CD4-positive, alpha-beta T cell (primary cell): ENCODE results near the gene CROCC. TPM values are rescaled to one million over a fixed set of nuclear protein-coding genes. Genes with fewer than 3 reads are reported as not detected.
"Not testable (repeated sequence)": the region's sequence is repeated elsewhere in the genome, so short reads cannot be mapped to it uniquely, and the experiment has no call there.

Experiments used
- ATAC-seq: fragments of 200-7000 bp; cut with Tn5 transposase; one replicate; pipeline ENCODE4 v1.10.0; 2022; ENCODE audit warnings: mild to moderate bottlenecking; ENCODE audit not compliant: poor library complexity
- CTCF ChIA-PET: fragments of 350-600 bp; sonication (Branson Sonifier 250); formaldehyde crosslinking; loops from one replicate; lab custom pipeline; 2021; ENCODE audit warnings: antibody characterized with exemption, inconsistent platforms; lab: Charles Lee
- POLR2A ChIA-PET: fragments of 350-600 bp; sonication (Branson Sonifier 250); formaldehyde crosslinking; loops from one replicate; lab custom pipeline; 2021; ENCODE audit warnings: antibody characterized with exemption, inconsistent platforms; lab: Charles Lee
- DNase-seq, 14 experiments: peaks; one replicate each; pipeline ENCODE4 v3.0.0-alpha.2; 2013 to 2020; ENCODE audit warnings: mixed read lengths in 2 of 14
- H3K27ac ChIP-seq, 2 donors: one replicate each; pipeline versions ENCODE4 v1.5.1 to v1.7.0; 2013; ENCODE audit warnings: low read length in 2 of 2, low read depth in 1 of 2, mild to moderate bottlenecking in 1 of 2
- H3K27me3 ChIP-seq, 2 experiments: 1 replicate in 1 of 2; 2 replicates in 1 of 2; pipeline versions ENCODE4 v1.6.1 to v1.7.0; 2013; ENCODE audit warnings: low read length in 2 of 2, control low read depth in 1 of 2, mild to moderate bottlenecking in 1 of 2, moderate library complexity in 1 of 2; ENCODE audit not compliant: insufficient read depth in 2 of 2, control insufficient read depth in 1 of 2
- H3K36me3 ChIP-seq: one replicate; pipeline ENCODE4 v1.6.1; 2013; ENCODE audit warnings: low read length, control low read depth; ENCODE audit not compliant: insufficient read depth
- H3K4me1 ChIP-seq: one replicate; pipeline ENCODE4 v1.6.1; 2013; ENCODE audit warnings: low read length, control low read depth; ENCODE audit not compliant: insufficient read depth
- H3K4me3 ChIP-seq: one replicate; pipeline ENCODE4 v1.5.1; 2013; ENCODE audit warnings: mild to moderate bottlenecking, low read length, moderate library complexity
- H3K9me3 ChIP-seq, 2 experiments: 1 replicate in 1 of 2; 2 replicates in 1 of 2; pipeline versions ENCODE4 v1.6.1 to v1.7.0; 2013; ENCODE audit warnings: low read length in 2 of 2, mild to moderate bottlenecking in 2 of 2, control low read depth in 1 of 2, moderate library complexity in 1 of 2; ENCODE audit not compliant: control insufficient read depth in 1 of 2, insufficient read depth in 1 of 2
- H3K27ac Mint-ChIP-seq: one replicate; pipeline ENCODE4 v1.8.0; 2020; ENCODE audit warnings: mixed read lengths
- H3K27me3 Mint-ChIP-seq: one replicate; pipeline ENCODE4 v1.8.0; 2021; ENCODE audit warnings: mixed read lengths
- H3K36me3 Mint-ChIP-seq: one replicate; pipeline ENCODE4 v1.8.0; 2021; ENCODE audit warnings: low read depth, mixed read lengths
- H3K4me1 Mint-ChIP-seq: one replicate; pipeline ENCODE4 v1.8.0; 2021; ENCODE audit warnings: low read depth, mixed read lengths
- H3K4me3 Mint-ChIP-seq: one replicate; pipeline ENCODE4 v1.8.0; 2020; ENCODE audit warnings: mild to moderate bottlenecking, mixed read lengths
- H3K9me3 Mint-ChIP-seq: one replicate; pipeline ENCODE4 v1.8.0; 2020; ENCODE audit warnings: mixed read lengths
- intact Hi-C, 2 experiments: fragments of 100-400 bp; cut with DNase I in 1 of 2; cut with micrococcal nuclease in 1 of 2; formaldehyde crosslinking; loops; one replicate each; pipeline versions ENCODE4 v1.15.1 to v1.9.0; 2023 to 2025; cut with DNase I, micrococcal nuclease
- total RNA-seq, 174 experiments: library from RNA in 2 of 174; stranded (reverse) in 2 of 174; gene quantifications; one replicate each; pipeline ENCODE4 v1.2.3 and lab custom pipeline; 2021 to 2026
- TF ChIP-seq, protein P1 (sequence below): fragments of 200-600 bp; IDR thresholded peaks from one replicate; pipeline ENCODE4 v1.8.0; 2022; ENCODE audit warnings: antibody characterized with exemption, mild to moderate bottlenecking

Gene CROCC
- total RNA-seq, 2 experiments from 2014 or later, result 47.4 to 49.7 TPM

DNA sequence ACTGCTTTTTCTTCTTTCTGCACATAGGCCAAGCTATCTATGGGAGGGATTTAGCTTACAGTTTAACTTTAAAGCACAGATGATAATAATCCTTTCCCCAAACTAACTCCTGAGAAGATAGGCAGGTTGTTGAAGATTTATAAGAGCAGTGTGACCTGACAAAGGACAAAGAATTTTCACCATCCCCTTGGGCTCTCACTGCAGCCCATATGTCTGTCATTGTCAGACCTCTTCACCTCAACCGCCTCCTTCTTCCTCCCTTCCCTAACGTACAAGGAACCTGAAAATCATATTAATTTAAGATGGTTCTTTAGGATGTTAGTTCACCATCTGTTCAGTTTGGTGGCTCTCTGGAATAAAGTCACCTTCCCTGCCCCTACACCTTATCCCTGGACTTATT is 21.0 kb upstream of the CROCC start:
- CTCF ChIA-PET, result no interaction called here
- no peaks in the 10 kb centered on the region for H3K27me3 Mint-ChIP-seq
- H3K36me3 Mint-ChIP-seq, result peaks cover 9% of the 10 kb centered on the region
- H3K4me1 Mint-ChIP-seq, result peaks cover 55% of the 10 kb centered on the region
- H3K4me3 ChIP-seq, result no peak overlapping the region
- peaks cover under 1 to 3% of the 10 kb centered on the region in 2 experiments for H3K9me3 ChIP-seq
- TF ChIP-seq, protein P1, sequence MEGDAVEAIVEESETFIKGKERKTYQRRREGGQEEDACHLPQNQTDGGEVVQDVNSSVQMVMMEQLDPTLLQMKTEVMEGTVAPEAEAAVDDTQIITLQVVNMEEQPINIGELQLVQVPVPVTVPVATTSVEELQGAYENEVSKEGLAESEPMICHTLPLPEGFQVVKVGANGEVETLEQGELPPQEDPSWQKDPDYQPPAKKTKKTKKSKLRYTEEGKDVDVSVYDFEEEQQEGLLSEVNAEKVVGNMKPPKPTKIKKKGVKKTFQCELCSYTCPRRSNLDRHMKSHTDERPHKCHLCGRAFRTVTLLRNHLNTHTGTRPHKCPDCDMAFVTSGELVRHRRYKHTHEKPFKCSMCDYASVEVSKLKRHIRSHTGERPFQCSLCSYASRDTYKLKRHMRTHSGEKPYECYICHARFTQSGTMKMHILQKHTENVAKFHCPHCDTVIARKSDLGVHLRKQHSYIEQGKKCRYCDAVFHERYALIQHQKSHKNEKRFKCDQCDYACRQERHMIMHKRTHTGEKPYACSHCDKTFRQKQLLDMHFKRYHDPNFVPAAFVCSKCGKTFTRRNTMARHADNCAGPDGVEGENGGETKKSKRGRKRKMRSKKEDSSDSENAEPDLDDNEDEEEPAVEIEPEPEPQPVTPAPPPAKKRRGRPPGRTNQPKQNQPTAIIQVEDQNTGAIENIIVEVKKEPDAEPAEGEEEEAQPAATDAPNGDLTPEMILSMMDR, result no peak
- no peaks in the 10 kb centered on the region for H3K9me3 Mint-ChIP-seq
- intact Hi-C loops, result loop anchor here (5.0 to 10.0 kb wide), 2 partner anchors 152 to 1376 kb away; partner anchors contain the start of genes CASP9 (in 1 of the 2), DNAJC16 (in 1 of the 2) and SDHB (in 1 of the 2)
- no peak for ATAC-seq
- POLR2A ChIA-PET, result no interaction called here
- H3K36me3 ChIP-seq, result no peaks in the 10 kb centered on the region
- H3K27me3 ChIP-seq, result no peaks in the 10 kb centered on the region
- H3K27ac Mint-ChIP-seq, result no peak overlapping the region
- peak in 2 of 14 experiments; percentile 40 to 55 for DNase-seq
- no peak overlapping the region for H3K27ac ChIP-seq
- H3K4me1 ChIP-seq, result peaks cover 50% of the 10 kb centered on the region
- no peak overlapping the region for H3K4me3 Mint-ChIP-seq

DNA sequence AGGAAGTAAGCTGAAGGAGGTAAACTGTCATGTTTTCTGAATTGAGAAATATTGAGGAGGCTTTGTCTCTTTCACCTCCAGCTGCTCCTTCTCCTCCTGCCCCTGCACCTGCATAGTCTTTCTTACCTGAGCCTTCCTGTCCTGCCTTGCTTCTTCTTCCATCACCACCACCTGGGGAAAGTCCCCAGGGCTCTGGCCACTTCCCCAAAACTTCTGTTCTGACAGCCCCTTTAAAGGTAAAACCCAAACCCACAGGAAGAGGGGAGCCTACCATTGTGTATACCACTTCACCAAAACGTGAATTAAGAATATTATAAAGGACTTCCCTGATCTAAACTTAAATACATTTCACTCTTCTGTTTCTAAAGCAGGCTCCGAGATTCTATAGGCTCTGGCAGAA is 20.4 kb upstream of the CROCC start:
- not testable (repeated sequence) for H3K27ac ChIP-seq, H3K27ac Mint-ChIP-seq
- H3K4me1 Mint-ChIP-seq, result peaks cover 51% of the 10 kb centered on the region

DNA sequence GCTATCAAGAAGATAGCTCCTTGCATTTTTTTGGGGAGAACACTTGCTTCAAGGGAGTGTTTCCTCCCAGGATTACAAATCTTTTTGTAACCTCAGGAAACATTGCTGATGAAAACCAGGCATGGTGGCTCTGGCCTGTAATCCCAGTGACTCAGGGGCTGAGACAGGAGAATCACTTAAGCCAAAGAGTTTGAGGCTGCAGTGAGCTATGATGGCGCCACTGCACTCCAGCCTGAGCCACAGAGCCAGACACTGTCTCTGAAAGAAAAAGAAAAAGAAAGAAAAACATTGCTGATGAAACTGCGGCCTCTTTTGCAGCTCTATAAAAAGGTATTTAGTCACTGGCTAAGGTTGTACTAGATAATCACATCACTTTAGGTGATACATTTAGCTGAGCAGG is 18.7 kb upstream of the CROCC start:
- TF ChIP-seq, protein P1, result no peak
- Mint-ChIP-seq H3K9me3 (no peaks in the 10 kb centered on the region), H3K4me1 (peaks cover 39% of the 10 kb centered on the region), H3K36me3 (peaks cover 5% of the 10 kb centered on the region), H3K27ac (no peak overlapping the region), H3K27me3 (no peaks in the 10 kb centered on the region), H3K4me3 (no peak overlapping the region)
- Histone ChIP-seq H3K27ac (peak overlapping the region; percentile 98 to 99), H3K4me1 (peaks cover 55% of the 10 kb centered on the region), H3K4me3 (no peak overlapping the region), H3K9me3 (peaks cover 12 to 14% of the 10 kb centered on the region in 2 experiments), H3K27me3 (no peaks in the 10 kb centered on the region), H3K36me3 (no peaks in the 10 kb centered on the region)
- intact Hi-C loops, result loop anchor here (5.0 to 10.0 kb wide), 2 partner anchors 149 to 1378 kb away; partner anchors contain the start of genes CASP9 (in 1 of the 2), DNAJC16 (in 1 of the 2) and SDHB (in 1 of the 2)
- ChIA-PET CTCF (interaction anchor here (1.1 kb wide), 1 partner anchor 8 kb away, joined by 3 read pairs; no protein-coding TSS in a partner anchor), POLR2A (interaction anchor here (0.6 to 4.5 kb wide), 9 partner anchors 7 to 1055 kb away, joined by 3 to 73 read pairs (median 9); partner anchors contain the start of genes RNU1-2 and SPEN)
- DNase-seq, result peak in 2 of 14 experiments; percentile 20 to 42
- ATAC-seq, result no peak

More for the DNA sequence above, 20.4 kb upstream of the CROCC start:
- H3K4me1 ChIP-seq, result peaks cover 54% of the 10 kb centered on the region
- CTCF ChIA-PET, H3K36me3 Mint-ChIP-seq, ATAC-seq, H3K9me3 ChIP-seq, H3K27me3 ChIP-seq, H3K27me3 Mint-ChIP-seq, H3K9me3 Mint-ChIP-seq, H3K4me3 ChIP-seq, DNase-seq, H3K4me3 Mint-ChIP-seq, H3K36me3 ChIP-seq, POLR2A ChIA-PET: not testable (repeated sequence)
- intact Hi-C loops, result loop anchor here (5.0 to 10.0 kb wide), 2 partner anchors 151 to 1377 kb away; partner anchors contain the start of genes CASP9 (in 1 of the 2), DNAJC16 (in 1 of the 2) and SDHB (in 1 of the 2)
